OCI-LY3 (cell line): Measurements from ENCODE around the gene PDE10A.

Experiments
- CTCF ChIP-seq: fragments of 200-600, 300-600 bp; sonication (generic); IDR thresholded peaks from 2 replicates; pipeline ENCODE4 v1.5.1; 2014; ENCODE audit warnings: antibody characterized with exemption, low read length, low read depth
- EZH2phosphoT487 ChIP-seq: fragments of 200-600 bp; shearing (Covaris generic); IDR thresholded peaks from 2 replicates; pipeline ENCODE4 v1.6.1; 2018; ENCODE audit warnings: antibody characterized with exemption, mixed run types, low read depth

- no peak for TF ChIP-seq CTCF
- TF ChIP-seq EZH2phosphoT487 = no peak
These were observed 111.2 kb downstream of the PDE10A start for GRCh38 chr6:165551828-165552227.
